ENCODE results near the gene PIK3CB.

PIK3CB gene

GRCh38 chr3:138694287-138695007 lies 140.3 kb downstream of the PIK3CB start (continued):
- TF ChIP-seq ATF2 (tag by site-specific recombination; IDR thresholded peaks at IDR 0.05; ENCODE audit: low read depth) (peak; percentile 20; the same call in 1 of the 2 replicates), ZNF157 (tag by site-specific recombination; IDR thresholded peaks at IDR 0.05) (no peak), TSHZ1 (tag by site-specific recombination; IDR thresholded peaks at IDR 0.05; ENCODE audit: borderline replicate concordance) (peak; percentile 85), GLI2 (tag by site-specific recombination; IDR thresholded peaks at IDR 0.05; ENCODE audit: borderline replicate concordance, low read depth) (peak; percentile 61; the same call in 1 of the 2 replicates), ZNF366 (tag by site-specific recombination; conservative IDR thresholded peaks at IDR 0.05) (peak; percentile 67), ZNF223 (tag by site-specific recombination; IDR thresholded peaks at IDR 0.05) (no peak), ZNF664 (tag by site-specific recombination; IDR thresholded peaks at IDR 0.05) (no peak), ZNF518A (tag by site-specific recombination; conservative IDR thresholded peaks at IDR 0.05; ENCODE audit: low read depth) (peak; percentile 46), ZNF510 (tag by site-specific recombination; IDR thresholded peaks at IDR 0.05; ENCODE audit: insufficient replicate concordance) (no peak), ZFP37 (tag by site-specific recombination; IDR thresholded peaks at IDR 0.05) (no peak), YY2 (tag by site-specific recombination; IDR thresholded peaks at IDR 0.05) (no peak), ZNF324 (tag by site-specific recombination; IDR thresholded peaks at IDR 0.05) (peak; percentile 67; the same call in 1 of the 2 replicates), ZNF155 (tag by site-specific recombination; IDR thresholded peaks at IDR 0.05) (no peak), ZNF626 (tag by site-specific recombination; IDR thresholded peaks at IDR 0.05) (no peak), ZNF148 (tag by site-specific recombination; IDR thresholded peaks at IDR 0.05; ENCODE audit: borderline replicate concordance) (no peak), ZBTB6 (tag by site-specific recombination; IDR thresholded peaks at IDR 0.05) (no peak), ZNF423 (tag by site-specific recombination; IDR thresholded peaks at IDR 0.05) (no peak), SETDB1 (IDR thresholded peaks at IDR 0.05; ENCODE audit: insufficient read length, low read length) (no peak), ZNF394 (tag by site-specific recombination; IDR thresholded peaks at IDR 0.05; ENCODE audit: borderline replicate concordance) (peak; percentile 22; the same call in 1 of the 2 replicates), ZNF335 (tag by site-specific recombination; conservative IDR thresholded peaks at IDR 0.05) (peak; percentile 49; the same call in 1 of the 2 replicates), ZNF707 (tag by site-specific recombination; IDR thresholded peaks at IDR 0.05) (no peak), ZSCAN5A (tag by site-specific recombination; IDR thresholded peaks at IDR 0.05) (no peak), ZFHX2 (tag by site-specific recombination; conservative IDR thresholded peaks at IDR 0.05) (no peak), ZNF792 (tag by site-specific recombination; IDR thresholded peaks at IDR 0.05) (no peak)

All from HEK293 (cell line).